HG03095 (cell line): ENCODE results near the gene RAP1GAP2.
"Not testable (repeated sequence)": the region's sequence is repeated elsewhere in the genome, so short reads cannot be mapped to it uniquely, and the experiment has no call there.

Source experiments
- ATAC-seq: cut with Tn5 transposase; IDR thresholded peaks from one replicate; pipeline ENCODE4 v1.9.1; 2021; ENCODE audit warnings: moderate library complexity; ENCODE audit not compliant: unreplicated experiment

Gene RAP1GAP2

DNA sequence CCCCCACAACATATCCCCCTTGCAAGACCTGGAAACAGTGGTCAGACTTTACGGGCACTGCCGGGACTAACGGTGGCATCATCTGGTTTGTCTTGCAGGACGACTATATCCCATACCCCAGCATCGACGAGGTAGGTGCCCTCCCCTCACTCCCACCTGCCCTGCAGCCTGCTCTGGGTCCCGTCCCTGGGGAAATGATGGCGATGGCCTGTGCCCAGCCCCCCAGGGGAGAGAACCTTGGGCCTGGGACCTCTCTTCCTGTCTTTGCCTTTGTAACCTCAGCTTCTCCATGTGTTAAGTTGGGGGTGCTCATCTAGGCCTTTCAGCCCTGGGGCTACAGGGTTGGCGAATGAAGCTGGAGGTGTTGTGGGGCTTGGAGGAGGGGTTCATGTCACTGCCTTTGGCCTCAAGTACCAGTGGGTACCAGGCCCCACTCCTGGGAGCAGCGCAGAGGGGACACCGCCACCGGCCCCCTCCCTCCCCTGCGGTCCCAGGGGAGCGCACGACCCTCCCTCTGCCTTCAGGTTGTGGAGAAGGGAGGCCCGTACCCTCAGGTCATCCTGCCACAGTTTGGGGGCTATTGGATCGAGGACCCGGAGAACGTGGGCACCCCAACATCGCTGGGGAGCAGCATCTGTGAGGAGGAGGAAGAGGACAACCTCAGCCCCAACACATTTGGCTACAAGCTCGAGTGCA lies 167.2 kb downstream of the RAP1GAP2 start:
- ATAC-seq, result no peak

DNA sequence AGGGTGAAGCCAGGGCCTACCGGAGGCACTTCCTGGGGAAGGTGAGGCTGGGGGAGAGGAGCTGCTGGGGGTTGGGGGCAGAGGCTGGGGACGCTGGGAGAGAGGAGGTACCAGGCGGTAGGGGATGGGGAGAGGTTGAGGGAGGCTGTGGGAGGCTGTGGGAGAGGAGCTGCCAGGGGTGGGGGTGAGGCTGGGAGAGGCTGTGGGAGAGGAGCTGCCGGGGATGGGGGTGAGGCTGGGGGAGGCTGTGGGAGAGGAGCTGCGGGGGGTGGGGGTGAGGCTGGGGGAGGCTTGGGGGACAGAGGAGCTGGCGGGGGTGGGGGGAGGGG lies 167.8 kb downstream of the RAP1GAP2 start:
- no peak for ATAC-seq

DNA sequence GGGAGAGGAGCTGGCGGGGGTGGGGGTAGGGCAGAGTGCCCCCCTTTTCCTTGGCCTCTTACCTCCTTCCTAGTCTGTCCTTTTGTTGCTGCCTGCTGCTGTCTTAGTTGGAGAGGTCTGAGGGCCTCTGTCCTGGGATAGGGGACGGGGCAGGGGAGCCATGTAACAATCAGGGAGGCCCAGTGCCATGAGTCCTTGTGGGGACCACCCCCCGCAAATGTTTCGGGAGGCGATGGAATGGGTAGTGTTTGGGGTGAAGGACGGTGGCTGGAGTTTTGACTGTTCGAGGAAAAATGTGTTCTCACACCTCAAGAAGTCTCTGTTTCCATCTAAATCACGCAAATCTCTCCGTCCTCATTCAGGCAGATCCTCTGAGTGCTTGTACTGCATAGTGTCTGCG lies 168.1 kb downstream of the RAP1GAP2 start:
- ATAC-seq, result no peak

DNA sequence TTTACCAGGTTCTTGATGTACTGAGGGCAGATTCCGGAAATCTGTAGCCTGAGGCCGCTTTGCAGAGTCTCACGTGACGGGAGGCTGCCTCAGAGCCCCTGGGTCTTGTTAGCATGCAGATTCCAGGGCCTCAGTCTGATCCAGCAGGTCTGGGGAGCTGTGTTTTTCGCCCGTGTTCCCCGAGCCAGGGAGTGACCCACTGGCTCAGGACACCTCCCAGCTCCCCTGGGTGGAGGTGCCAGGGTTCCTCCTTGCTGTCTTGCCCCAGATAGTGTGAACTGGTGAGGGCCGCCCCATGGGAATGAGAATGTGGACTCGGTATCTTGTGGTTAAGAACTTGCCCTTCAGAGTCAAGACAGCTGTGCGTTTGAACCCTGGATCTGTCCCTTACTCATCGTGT lies 168.6 kb downstream of the RAP1GAP2 start:
- ATAC-seq, result no peak

DNA sequence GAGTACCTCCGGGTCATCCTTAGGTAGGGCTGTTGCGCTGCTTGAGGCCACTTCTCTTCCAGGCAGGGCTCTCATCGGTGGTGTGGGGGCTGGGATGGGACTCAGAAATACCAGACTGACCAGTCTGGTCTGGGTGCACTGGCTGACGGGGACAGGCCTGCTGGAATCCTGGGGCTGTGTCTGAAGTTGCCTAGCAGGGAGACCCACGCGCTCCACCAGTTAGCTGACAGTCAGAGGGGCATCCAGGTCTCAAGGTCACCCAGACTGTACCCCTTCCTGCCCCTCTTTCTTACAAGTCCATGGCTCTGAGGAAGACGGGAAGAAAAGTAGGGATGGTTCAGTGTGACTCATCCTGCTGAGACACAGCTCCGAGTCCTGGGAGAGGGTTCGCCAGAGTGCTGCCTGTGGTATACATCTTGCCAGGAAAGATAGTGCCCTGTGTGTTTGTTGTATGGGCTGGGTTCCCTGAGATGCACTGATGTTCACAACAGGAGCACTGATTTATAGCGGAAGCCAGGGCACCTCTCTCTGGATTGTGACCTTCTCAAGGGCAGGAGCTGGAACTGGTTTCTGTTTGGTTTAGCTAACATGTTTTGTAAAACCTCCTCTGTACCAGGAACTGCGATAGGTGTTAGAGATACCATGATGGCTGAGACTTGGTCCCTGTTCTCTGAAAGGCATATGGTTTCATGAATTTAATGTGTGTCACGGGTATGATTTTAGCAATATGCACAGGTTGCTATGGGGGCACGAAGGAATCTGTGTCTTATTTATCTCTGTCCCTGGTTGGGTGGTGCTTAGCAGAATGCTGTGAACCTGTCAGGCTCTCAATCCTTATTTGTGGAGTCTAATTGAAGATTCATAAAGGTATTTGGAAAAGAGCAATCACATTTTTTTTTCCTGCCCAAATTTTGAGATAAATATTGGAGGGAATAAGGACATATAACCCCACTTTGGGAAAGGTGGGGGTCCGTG lies 169.7 kb downstream of the RAP1GAP2 start:
- no peak for ATAC-seq

DNA sequence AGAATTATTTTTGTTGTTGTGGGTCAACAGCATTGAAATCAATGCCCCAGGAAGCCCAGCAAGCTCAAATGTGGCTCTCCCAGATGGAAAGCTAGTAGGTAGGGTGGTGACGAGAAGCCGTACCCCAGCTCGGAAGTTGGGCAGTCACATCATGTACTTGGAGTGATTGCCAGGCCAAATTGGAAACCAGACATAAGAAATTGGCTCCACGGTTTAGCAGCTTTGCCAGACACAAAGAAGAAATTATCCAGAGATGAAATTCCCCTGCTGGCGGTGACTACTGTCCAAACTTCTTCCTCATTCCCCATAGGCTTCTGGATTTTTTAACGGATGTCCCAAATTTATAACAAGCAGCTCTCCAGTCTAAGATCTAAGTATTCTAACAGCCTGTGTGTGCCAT lies 171.3 kb downstream of the RAP1GAP2 start:
- no peak for ATAC-seq

DNA sequence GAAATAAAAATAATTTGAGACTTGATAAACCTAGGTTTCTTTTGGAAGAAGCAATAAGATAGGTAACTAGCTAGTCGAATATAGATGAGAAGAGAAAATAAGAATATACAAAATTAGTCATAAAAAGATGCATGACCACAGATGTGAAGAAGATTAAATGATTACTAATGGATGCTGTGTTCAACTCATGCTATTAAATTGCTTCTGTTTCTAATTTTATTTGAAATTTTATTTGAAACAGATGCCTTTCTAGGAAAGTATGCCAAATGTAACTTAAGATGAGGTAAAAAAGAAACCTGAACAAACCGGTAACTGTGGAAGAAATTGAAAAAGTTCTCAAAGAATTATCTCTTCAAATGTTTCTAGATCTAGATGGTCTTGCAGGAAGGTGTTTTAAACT lies 175.6 kb downstream of the RAP1GAP2 start:
- no peak for ATAC-seq

DNA sequence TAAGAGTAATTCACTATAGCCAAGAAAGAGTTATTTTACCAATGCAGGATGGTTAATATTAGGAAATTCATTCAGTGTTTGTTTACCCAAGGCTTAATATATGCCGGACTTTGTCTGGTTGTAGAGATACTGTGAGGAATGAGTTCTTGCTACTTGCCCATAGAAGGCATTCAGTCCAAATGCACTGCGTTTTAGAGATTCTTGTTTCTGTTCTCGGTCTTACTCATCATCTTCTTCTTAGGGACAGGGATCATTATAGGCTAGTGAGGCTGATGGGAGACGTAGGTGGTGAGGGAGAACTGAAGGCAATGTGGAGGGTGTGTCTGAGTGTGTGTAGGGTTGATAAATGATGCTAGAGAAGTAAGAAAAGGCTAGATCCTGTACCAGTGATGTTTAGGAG lies 176.5 kb downstream of the RAP1GAP2 start:
- ATAC-seq, result no peak

DNA sequence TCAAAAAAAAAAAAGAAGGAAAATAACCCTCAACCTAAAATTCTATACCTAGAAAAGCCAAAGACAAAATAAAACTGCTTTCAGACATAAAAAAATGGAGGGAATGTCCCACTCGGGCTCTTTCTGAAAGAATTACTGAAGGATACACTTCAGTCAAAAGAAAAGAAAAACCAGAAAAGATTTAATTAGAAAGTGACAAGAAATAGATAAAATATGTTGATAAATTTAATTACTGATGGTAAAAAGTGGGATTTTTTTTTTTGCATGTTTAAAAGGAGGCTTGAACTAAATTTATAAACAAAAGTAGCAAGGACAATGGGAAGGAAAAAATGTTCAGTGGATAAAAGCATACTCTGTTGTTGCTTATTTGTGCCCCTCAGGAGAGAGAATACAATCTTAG lies 178.1 kb downstream of the RAP1GAP2 start:
- no peak for ATAC-seq

DNA sequence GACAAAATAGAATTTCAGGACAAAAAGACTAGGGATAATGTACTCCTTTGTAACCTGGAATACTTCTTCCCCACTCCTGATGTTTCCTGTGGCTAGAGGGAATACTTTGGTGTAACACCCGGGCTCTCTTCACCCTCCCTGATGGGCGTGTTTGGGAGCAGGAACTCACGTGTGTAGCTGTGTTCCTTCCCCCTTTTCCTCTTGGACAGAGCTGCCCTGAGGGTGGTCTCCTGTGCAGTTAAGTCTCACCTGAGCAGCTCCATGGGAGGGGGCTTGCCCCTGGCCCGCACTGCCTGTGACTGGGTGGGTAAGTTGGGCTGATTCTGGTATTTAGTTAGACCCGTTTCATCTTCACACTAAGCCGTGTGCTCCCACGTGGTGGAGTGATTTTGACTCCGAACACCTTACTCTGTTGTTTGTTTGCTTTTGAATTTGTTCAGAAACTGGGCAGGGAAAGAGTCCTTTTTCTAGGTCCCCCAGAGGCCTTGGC lies 179.3 kb downstream of the RAP1GAP2 start:
- ATAC-seq, result no peak

DNA sequence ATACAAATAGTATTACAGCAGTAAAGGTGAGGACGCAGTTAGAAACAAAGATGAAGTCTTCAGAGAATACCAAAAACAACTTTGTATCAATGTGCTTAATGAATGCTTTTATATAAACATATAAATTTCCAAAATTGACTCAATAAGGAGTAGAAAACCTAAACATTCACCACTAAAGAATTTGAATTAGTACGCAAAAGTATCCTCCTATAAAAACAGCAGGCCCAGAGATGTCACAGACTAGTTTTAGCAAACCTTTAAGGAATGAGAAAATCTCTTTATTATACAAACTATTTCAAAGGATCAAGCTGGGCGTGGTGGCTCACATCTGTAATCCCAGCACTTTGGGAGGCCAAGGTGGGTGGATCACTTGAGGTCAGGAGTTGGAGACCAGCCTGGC lies 180.9 kb downstream of the RAP1GAP2 start:
- ATAC-seq, result no peak

DNA sequence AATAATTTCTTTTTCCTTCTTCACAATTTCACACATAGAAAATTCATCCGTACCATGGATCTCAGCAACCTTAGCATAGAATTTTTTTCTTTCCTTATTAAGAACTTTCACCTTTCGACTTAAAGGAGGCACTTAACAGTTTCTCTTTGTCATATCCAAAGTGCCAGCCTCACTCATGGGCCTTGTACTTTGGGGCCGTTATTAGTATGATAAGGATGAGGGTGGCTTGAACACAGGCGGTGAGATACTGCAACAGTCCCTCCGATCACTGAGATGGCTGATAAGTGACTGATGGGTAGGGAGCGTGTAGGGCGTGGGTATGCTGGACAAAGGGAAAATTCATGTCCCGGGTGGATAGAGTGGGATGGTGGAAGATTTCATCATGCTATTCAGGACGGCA lies 181.9 kb downstream of the RAP1GAP2 start:
- ATAC-seq, result no peak

DNA sequence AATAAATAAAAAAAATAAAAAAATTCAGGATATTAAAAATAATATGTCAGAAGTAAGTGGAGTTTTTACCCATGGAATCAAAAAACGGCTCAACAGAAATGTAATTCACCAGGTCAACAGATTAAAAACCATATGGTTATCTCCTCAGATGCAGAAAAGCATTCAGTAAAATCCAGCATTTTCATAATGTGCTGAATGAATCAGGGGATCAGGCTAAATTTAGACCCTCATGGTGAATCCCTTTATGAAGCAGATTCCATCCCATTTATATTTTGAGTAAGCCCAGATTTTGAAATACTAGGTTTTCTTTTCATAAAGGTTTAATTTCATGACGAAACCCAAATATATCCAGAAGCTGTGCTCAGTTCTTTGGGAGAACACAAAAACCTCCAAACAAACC lies 182.8 kb downstream of the RAP1GAP2 start:
- no peak for ATAC-seq

DNA sequence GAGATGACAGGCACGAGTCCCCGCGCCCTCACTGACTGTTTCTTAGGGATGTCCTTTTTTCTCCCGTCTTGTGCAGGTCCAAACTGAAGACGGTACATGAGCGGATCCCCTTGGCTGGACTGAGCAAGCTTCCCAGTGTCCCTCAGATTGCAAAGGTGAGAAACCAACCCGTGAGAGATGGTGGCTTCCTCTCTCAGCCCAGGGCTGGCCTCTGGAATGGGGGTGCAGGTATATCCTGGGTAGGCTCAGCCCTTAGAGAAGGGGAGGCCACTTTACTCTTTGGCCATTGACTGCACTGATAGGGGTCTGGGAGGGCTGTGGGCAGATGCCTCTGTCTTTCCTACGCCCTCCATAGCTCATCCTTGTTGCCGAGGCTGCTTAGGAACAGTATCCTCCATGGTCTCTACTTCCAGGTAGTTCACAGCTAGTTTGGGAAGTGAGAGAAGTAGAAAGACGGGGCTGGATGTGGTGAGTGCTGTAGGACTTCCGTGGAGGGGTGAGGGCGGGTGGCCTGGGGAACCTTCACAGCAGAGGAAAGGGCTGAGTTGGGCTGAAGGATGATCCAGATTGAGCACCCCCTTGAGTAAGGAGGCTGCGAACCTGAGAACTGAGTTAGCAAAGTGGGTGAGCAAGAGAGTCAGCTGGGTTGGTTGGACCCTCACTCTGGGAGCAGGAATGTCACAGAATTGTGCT lies 184.1 kb downstream of the RAP1GAP2 start:
- ATAC-seq, result no peak

DNA sequence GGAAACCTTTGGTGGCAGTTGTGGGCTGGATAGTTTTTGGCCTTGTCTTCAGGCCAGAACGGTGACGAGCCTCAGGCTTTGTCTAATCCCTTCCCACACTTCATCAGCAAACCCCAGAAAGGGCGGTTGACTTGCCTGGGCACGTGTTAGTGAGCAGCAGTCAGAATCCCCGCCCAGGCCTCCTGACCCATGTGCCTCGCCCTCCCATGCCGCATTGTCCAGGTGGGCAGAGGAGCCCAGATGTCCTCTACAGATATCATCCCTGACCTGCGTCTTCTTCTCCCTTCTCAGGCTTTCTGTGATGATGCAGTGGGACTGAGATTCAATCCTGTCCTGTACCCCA lies 184.6 kb downstream of the RAP1GAP2 start:
- ATAC-seq, result no peak

DNA sequence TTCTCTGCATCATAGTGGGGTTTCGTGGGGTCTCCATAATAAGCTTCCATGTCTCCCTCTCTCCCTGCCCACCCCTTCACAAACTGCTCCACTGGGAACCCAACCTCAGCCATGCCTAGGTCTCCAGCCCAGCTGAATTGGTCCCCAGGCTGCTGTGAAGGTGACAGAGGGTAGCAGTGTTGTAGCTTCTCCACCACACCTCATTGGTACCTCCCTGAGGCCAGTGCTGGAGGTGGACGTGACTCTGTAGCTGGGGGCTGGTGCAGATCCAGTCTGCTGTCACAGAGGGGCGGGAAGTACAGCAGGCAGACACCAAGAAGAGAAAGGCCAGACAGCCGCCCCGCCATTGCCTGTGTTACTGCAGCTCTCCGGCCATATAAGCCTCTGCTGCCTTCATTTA lies 185.1 kb downstream of the RAP1GAP2 start:
- no peak for ATAC-seq

DNA sequence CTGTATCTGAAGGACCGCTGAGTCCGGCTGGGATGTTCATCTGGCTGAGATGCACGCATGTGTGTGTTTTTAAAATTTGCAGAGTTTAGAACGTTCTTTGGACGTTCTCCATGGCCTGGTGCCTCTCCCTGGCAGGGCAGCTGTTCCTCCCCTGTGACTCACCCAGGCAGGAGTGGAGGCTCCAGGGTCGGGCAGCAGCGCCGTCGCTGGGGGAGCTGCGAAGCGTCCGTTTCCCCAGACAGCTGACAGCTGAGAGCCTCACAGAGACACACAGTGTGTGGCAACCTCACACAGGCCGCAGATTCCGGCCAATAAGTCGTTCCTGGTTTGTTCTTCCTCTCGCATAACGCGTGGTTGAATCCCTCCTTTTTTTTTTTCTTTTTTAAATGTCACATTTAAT lies 186.6 kb downstream of the RAP1GAP2 start:
- no peak for ATAC-seq

DNA sequence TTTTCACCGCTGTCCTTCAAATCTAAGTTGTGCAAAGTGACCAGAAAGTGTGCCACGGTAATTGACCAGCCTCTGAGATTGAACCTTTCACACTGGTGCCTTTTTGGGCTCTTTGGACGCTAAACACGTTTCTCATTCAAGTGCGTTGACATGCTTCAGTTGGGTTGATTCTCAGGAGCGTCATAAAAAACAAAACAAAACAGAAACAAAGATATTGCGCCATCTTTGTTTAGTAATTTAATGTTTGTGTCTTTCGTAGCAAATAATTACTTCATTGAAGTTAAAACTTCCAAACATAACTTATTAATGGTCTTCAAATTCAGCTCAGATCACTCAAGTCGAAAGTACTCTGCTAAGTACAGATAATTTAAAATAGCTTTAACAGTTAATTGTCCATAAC lies 187.0 kb downstream of the RAP1GAP2 start:
- no peak for ATAC-seq

DNA sequence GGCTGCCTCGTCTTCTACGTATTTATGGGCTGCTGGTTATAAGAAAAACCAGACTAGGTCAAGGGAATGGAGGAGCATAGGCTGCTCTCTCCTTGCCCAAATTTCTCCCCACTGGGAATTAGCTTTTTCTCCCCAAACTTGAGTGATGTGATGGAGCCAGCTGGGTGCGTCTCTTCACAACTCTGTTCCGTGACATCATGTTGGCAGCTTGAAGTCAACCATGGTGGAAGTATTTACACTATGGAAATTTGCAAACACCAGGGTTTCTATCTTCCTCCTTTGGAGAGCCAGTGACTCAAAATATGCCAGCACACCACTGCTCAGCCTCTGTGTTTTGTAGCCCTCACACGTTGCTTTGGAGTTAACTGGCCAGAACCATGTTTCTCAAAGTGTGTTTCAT lies 189.1 kb downstream of the RAP1GAP2 start:
- ATAC-seq, result no peak

DNA sequence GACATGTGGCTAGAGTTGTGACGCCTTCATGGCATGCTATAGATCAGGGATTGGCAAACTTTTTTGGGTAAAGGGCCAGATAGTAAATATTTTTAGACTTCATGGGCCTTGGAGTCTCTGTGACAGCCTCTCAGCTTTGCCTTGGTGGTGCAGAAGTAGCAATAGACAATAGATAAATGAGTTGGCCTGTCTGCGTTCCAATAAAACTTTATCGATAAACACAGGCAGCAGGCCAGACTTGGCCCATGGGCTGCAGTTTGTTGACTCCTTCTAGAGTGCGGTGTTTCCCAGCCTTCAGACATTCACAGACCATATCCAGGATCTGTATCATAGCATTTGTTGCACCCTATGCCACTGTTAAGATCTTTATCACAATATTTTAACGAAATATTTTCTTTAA lies 190.7 kb downstream of the RAP1GAP2 start:
- no peak for ATAC-seq

DNA sequence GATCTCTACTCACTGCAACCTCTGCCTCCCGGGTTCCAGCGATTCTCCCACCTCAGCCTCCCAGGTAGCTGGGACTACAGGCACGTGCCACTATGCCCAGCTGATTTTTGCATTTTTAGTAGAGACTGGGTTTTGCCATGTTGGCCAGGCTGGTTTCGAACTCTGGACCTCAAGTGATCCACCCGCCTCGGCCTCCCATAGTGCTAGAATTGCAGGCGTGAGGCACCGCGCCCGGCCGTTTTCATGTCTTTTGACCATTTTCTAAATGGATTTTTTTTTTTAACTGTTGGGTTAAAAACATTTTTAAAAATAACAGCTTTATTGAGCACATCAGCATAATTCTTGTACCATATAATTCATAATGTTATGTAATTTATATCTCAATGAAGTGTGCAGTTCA lies 193.2 kb downstream of the RAP1GAP2 start:
- ATAC-seq, result not testable (repeated sequence)

DNA sequence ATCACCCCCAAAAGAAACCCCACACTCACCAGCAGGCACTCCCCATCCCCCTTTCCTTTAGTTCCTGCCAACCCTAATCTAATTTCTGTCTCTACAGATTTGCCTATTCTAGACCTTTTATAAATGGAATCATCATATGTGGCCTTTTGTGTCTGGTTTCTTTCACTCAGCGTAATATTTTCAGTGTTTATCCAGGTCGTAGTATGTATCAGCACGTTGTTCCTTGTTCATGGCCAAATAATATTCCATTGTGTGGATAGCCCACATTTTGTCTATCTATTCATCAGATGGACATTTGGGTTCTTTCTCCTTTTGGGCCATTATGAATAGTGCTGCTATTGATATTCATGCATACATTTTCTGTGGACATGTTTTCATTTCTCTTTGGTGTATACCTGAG lies 193.6 kb downstream of the RAP1GAP2 start:
- ATAC-seq, result no peak
